ENCODE results near the gene BEAN1. TPM values are rescaled to one million over a fixed set of nuclear protein-coding genes. Genes with fewer than 3 reads are reported as not detected.

BEAN1 gene, protein sequence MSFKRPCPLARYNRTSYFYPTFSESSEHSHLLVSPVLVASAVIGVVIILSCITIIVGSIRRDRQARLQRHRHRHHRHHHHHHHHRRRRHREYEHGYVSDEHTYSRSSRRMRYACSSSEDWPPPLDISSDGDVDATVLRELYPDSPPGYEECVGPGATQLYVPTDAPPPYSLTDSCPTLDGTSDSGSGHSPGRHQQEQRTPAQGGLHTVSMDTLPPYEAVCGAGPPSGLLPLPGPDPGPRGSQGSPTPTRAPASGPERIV
- under 1 TPM in 1 of 4 donors, not detected in 3; 0.40 TPM for total RNA-seq

DNA sequence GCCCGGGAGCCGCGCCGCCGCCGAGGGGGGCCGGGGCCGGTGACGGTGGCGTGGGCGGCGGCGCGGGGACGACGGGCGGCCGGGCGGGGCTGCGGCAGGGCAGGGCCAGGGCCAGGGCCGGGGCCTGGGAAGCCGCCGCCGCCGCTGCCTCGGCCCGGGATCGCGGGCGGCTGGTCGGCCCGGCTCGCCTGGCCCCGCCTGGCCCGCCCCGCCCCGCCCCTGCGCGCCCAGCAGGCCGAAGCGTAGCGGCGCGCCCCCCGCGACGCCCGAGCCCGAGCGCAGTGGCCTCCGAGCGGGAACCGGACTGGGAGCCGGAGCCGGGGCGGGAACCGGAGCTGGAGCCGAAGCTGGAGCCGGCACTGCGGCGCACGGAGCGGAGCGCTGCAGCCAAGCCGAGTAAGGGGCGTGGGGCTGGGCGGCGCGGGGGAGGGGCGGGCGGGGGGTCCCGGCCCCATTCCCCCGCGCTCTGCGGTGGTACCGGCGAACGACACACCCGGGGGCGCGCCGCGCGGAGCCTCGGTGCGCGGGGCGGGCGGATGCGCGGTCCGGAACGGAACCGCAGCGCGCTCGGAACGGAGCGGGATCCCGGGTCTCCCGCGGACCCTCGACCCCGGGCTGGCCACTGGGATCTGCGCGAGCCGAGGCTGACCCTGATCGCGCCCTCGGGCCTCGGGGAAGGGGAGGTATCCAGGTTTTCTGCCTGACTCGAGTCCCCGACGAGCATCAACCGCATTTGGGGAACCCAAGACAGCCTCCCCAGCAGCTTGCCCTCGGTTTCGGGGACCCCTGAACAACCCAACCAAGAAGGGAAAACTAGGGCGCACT, at the start of gene BEAN1:
Gene BEAN1, plus strand, starts transcription at position 260 of the 825 bp plus-strand sequence. CDS start 10,382 bp downstream, outside the sequence.
- in situ Hi-C loops (cut with MboI; ENCODE audit: low pct_ligation_motif_present in 1 of 4, low pct_unique_long_range_greater_than_20kb in 1 of 4, low sequenced_read_pairs in 3 of 4): no loop called here

DNA sequence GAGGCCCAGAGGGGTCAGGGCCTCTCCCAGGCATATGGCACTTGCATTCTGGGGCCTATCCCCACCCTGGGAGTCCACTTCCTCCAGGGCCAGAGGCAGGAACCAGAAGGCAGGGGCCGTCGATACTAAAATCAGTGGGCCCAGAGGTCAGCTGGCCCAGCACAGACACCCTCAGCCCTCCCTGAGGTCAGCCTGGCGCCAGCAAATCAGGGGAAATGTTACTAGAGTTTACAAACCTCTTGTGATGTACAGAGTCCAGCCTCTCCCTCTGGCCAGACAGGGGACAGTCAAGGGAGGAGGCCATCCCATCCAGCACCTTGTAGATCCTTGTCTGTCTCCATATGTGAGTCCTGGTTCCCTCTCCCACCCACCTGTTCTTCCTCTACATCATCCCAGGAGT, 49.8 kb upstream of the BEAN1 start:
- no peaks in the 10 kb centered on the region for H3K9me3 ChIP-seq
- 77% methylated on average over 3 of the region's 3 CpGs; no CpG with 5 or more reads in 1 of the 2 donors for WGBS, 2 donors (ENCODE audit: low coverage in 1 of 2)
- in situ Hi-C loops (cut with MboI; ENCODE audit: low pct_ligation_motif_present in 1 of 4, low pct_unique_long_range_greater_than_20kb in 1 of 4, low sequenced_read_pairs in 3 of 4): no loop called here

More for the DNA sequence above, at the start of gene BEAN1:
- H3K4me3 ChIP-seq: peak within 1 kb of the TSS in 3 of 4 donors; percentile 25 to 61 (median 35)
- TF ChIP-seq POLR2A (IDR thresholded peaks at IDR 0.05): no peak
- TF ChIP-seq, protein P1, sequence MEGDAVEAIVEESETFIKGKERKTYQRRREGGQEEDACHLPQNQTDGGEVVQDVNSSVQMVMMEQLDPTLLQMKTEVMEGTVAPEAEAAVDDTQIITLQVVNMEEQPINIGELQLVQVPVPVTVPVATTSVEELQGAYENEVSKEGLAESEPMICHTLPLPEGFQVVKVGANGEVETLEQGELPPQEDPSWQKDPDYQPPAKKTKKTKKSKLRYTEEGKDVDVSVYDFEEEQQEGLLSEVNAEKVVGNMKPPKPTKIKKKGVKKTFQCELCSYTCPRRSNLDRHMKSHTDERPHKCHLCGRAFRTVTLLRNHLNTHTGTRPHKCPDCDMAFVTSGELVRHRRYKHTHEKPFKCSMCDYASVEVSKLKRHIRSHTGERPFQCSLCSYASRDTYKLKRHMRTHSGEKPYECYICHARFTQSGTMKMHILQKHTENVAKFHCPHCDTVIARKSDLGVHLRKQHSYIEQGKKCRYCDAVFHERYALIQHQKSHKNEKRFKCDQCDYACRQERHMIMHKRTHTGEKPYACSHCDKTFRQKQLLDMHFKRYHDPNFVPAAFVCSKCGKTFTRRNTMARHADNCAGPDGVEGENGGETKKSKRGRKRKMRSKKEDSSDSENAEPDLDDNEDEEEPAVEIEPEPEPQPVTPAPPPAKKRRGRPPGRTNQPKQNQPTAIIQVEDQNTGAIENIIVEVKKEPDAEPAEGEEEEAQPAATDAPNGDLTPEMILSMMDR (IDR thresholded peaks at IDR 0.05): no peak
- no peak for TF ChIP-seq EP300 (IDR thresholded peaks at IDR 0.05; ENCODE audit: low read depth)
- TF ChIP-seq POLR2AphosphoS5 (IDR thresholded peaks at IDR 0.05): no peak
- no peak within 1 kb of the TSS for H3K27ac ChIP-seq
- intact Hi-C loops (cut with DNase I; ENCODE audit: low total_unique reads): no loop called here
- no peaks in the 10 kb centered on the region for H3K9me3 ChIP-seq
- DNase-seq: no peak
- 5% methylated on average over 51 of the region's 118 CpGs; no CpG with 5 or more reads in 1 of the 2 donors for WGBS, 2 donors (ENCODE audit: low coverage in 1 of 2)
- H3K36me3 ChIP-seq: no peaks in the 10 kb centered on the region
- peaks cover 9 to 19% (median 18%) of the 10 kb centered on the region in 4 donors for H3K4me1 ChIP-seq
- H3K27me3 ChIP-seq: peaks cover 81% of the 10 kb centered on the region

DNA sequence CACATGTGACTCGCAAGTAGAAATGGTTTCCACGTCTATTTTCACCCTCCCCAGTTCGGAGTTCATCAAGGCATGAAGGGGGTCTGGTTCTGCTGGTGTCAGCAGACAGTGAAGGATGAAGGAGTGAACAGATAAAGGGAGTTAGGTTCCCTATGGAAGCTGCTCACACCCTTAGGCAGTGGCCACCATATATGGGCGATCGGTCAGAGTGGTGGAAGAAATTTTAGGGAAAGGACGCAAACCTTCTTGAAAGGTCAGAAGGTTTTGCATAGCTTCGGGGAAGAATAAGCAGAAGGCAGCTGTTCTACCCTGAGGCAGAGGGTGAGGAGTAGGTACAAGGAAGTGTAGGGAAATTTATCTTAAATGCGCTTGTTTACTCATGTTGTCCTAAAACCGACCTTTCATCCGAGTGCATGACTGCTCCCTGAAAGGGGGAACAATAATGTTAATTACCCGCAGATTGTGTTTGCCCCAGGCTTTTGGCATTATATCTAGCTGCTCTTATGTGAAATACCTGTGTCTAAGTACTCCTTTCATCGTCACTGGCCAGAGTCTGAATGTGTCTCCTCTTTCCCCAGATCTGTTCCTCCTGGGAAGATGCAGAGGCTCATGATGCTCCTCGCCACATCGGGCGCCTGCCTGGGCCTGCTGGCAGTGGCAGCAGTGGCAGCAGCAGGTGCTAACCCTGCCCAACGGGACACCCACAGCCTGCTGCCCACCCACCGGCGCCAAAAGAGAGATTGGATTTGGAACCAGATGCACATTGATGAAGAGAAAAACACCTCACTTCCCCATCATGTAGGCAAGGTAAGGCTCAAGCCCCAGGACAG, 48.1 kb upstream of the BEAN1 start:
- WGBS, 2 donors (ENCODE audit: low coverage in 1 of 2): 53 to 72% methylated on average over 9 to 18 of the region's 18 CpGs
- TF ChIP-seq, protein P1 (IDR thresholded peaks at IDR 0.05): no peak
- TF ChIP-seq POLR2AphosphoS5 (IDR thresholded peaks at IDR 0.05) (no peak), EP300 (IDR thresholded peaks at IDR 0.05; ENCODE audit: low read depth) (no peak), POLR2A (IDR thresholded peaks at IDR 0.05) (no peak)
- Histone ChIP-seq H3K36me3 (no peaks in the 10 kb centered on the region), H3K27me3 (no peaks in the 10 kb centered on the region), H3K27ac (no peak overlapping the region), H3K9me3 (no peaks in the 10 kb centered on the region), H3K4me3 (no peak overlapping the region), H3K4me1 (peaks cover 0 to 3% (median 0%) of the 10 kb centered on the region in 4 donors)
- DNase-seq: no peak
- intact Hi-C loops (cut with DNase I; ENCODE audit: low total_unique reads): no loop called here
- in situ Hi-C loops (cut with MboI; ENCODE audit: low pct_ligation_motif_present in 1 of 4, low pct_unique_long_range_greater_than_20kb in 1 of 4, low sequenced_read_pairs in 3 of 4): no loop called here

More for the DNA sequence above, 49.8 kb upstream of the BEAN1 start:
- Histone ChIP-seq H3K4me1 (peaks cover 0 to 3% (median 0%) of the 10 kb centered on the region in 4 donors), H3K36me3 (no peaks in the 10 kb centered on the region), H3K27me3 (no peaks in the 10 kb centered on the region), H3K4me3 (no peak overlapping the region), H3K27ac (no peak overlapping the region)
- intact Hi-C loops (cut with DNase I; ENCODE audit: low total_unique reads): no loop called here
- DNase-seq: no peak
- TF ChIP-seq POLR2AphosphoS5 (IDR thresholded peaks at IDR 0.05) (no peak), EP300 (IDR thresholded peaks at IDR 0.05; ENCODE audit: low read depth) (no peak), POLR2A (IDR thresholded peaks at IDR 0.05) (no peak)
- TF ChIP-seq, protein P1 (IDR thresholded peaks at IDR 0.05): no peak

Measured in transverse colon (tissue), 4 donors.